Keratinocyte (primary cell): Measurements from ENCODE around the gene NFKBIL1. TPM values are rescaled to one million over a fixed set of nuclear protein-coding genes. Genes with fewer than 3 reads are reported as not detected.
"Not testable (repeated sequence)": the region's sequence is repeated elsewhere in the genome, so short reads cannot be mapped to it uniquely, and the experiment has no call there.

Experiments
- DNase-seq: peaks from one replicate; pipeline ENCODE4 v3.0.0-alpha.2; 2011; ENCODE audit warnings: low read depth, missing footprints, low spot score
- FAIRE-seq: peaks from 2 replicates; lab custom pipeline; 2011; peaks lifted over from hg19 to GRCh38; lab: Jason Lieb, UNC
- H2AFZ ChIP-seq: 2 replicates; pipeline ENCODE4 v1.6.0; 2012; ENCODE audit warnings: low read length, control low read depth, inconsistent platforms; ENCODE audit not compliant: control insufficient read depth
- H3K27ac ChIP-seq: 2 replicates; pipeline ENCODE4 v1.5.1; 2011; ENCODE audit warnings: low read length; ENCODE audit not compliant: control insufficient read depth, insufficient read depth
- H3K27me3 ChIP-seq: 3 replicates; pipeline ENCODE4 v1.6.0; 2011; ENCODE audit warnings: low read length; ENCODE audit not compliant: control insufficient read depth, insufficient read depth; ENCODE audit errors: extremely low read depth
- H3K36me3 ChIP-seq, 2 experiments: 2 replicates in 1 of 2; 3 replicates in 1 of 2; pipeline ENCODE4 v1.5.1; 2011; ENCODE audit warnings: low read length in 2 of 2, mild to moderate bottlenecking in 1 of 2; ENCODE audit not compliant: control insufficient read depth in 2 of 2, insufficient read depth in 2 of 2; ENCODE audit errors: extremely low read depth in 1 of 2
- H3K4me1 ChIP-seq: 3 replicates; pipeline ENCODE4 v1.5.1; 2011; ENCODE audit warnings: low read length; ENCODE audit not compliant: control insufficient read depth, insufficient read depth; ENCODE audit errors: extremely low read depth
- H3K4me2 ChIP-seq: 3 replicates; pipeline ENCODE4 v1.6.0; 2011; ENCODE audit warnings: low read depth, low read length; ENCODE audit not compliant: control insufficient read depth, insufficient read depth; ENCODE audit errors: extremely low read depth
- H3K4me3 ChIP-seq, 3 experiments: fragments of 200-600 bp in 1 of 3; sonication (generic) in 1 of 3; 2 replicates in 2 of 3; 3 replicates in 1 of 3; pipeline ENCODE4 v1.5.1; 2011 to 2016; ENCODE audit warnings: low read length in 3 of 3, mild to moderate bottlenecking in 3 of 3, control low read depth in 2 of 3, inconsistent platforms in 1 of 3, low read depth in 1 of 3, mixed read lengths in 1 of 3, mixed run types in 1 of 3, moderate library complexity in 1 of 3; ENCODE audit not compliant: control insufficient read depth in 2 of 3, insufficient read depth in 2 of 3; ENCODE audit errors: extremely low read depth in 1 of 3
- H3K79me2 ChIP-seq: 2 replicates; pipeline ENCODE4 v1.6.0; 2012; ENCODE audit warnings: low read length; ENCODE audit not compliant: control insufficient read depth, insufficient read depth
- H3K9ac ChIP-seq: 3 replicates; pipeline ENCODE4 v1.6.0; 2011; ENCODE audit warnings: low read length; ENCODE audit not compliant: control insufficient read depth, insufficient read depth; ENCODE audit errors: extremely low read depth
- H3K9me1 ChIP-seq: 3 replicates; pipeline ENCODE4 v1.6.0; 2011; ENCODE audit warnings: low read length; ENCODE audit not compliant: control insufficient read depth, insufficient read depth; ENCODE audit errors: extremely low read depth
- H3K9me3 ChIP-seq: 2 replicates; pipeline ENCODE4 v1.5.1; 2012; ENCODE audit warnings: low read depth, low read length; ENCODE audit not compliant: control insufficient read depth
- H4K20me1 ChIP-seq: 3 replicates; pipeline ENCODE4 v1.6.0; 2011; ENCODE audit warnings: low read length; ENCODE audit not compliant: control insufficient read depth, insufficient read depth; ENCODE audit errors: extremely low read depth
- CTCF ChIP-seq, 3 experiments: IDR thresholded peaks in 1 of 3; conservative IDR thresholded peaks in 1 of 3; optimal IDR thresholded peaks in 1 of 3; 2 replicates in 2 of 3; 3 replicates in 1 of 3; pipeline versions ENCODE3 to v1.5.1; 2011; ENCODE audit warnings: low read length in 3 of 3, mild to moderate bottlenecking in 3 of 3, moderate library complexity in 2 of 3, control low read depth in 1 of 3, inconsistent platforms in 1 of 3; ENCODE audit not compliant: insufficient read depth in 2 of 3; ENCODE audit errors: extremely low read depth in 1 of 3
- EZH2 ChIP-seq: IDR thresholded peaks from one replicate; pipeline ENCODE4 v1.6.1; 2012; ENCODE audit warnings: inconsistent platforms, mild to moderate bottlenecking, low read length, moderate library complexity
- dilution Hi-C: fragments of 300-500 bp; cut with MboI; formaldehyde crosslinking; loops from one replicate; pipeline ENCODE4 v1.7.0; 2020; ENCODE audit warnings: low sequenced_read_pairs; ENCODE audit not compliant: extremely low pct_ligation_motif_present
- polyA plus RNA-seq, 5 experiments: library from polyadenylated mRNA; depleted of rRNA in 3 of 5; stranded (reverse) in 3 of 5; stranded (forward) in 1 of 5; unstranded in 1 of 5; fragments of >200 nt; gene quantifications; 1 replicate in 1 of 5; 2 replicates in 3 of 5; 3 replicates in 1 of 5; pipeline versions ENCODE4 v1.2.1 to v1.2.3, GENCODE V29; 2011 to 2012; ENCODE audit warnings: missing spikeins in 2 of 5, low read depth in 1 of 5, low replicate concordance in 1 of 5

Gene NFKBIL1
- polyA plus RNA-seq, 1 donor (not counting 4 experiments of a cell fraction or from before 2014, with no cell fraction given): 4.8 TPM

GRCh38 chr6:31588871-31589650 is 41.7 kb downstream of the NFKBIL1 start:
- Histone ChIP-seq H3K4me1 (no peaks in the 10 kb centered on the region), H3K4me3 (no peak overlapping the region), H3K9ac (no peak overlapping the region), H3K36me3 (no peaks in the 10 kb centered on the region), H3K9me3 (no peaks in the 10 kb centered on the region), H4K20me1 (no peaks in the 10 kb centered on the region), H3K9me1 (no peaks in the 10 kb centered on the region), H3K4me2 (no peak overlapping the region), H2AFZ (no peak overlapping the region), H3K27ac (no peak overlapping the region), H3K27me3 (peaks cover 3% of the 10 kb centered on the region), H3K79me2 (no peaks in the 10 kb centered on the region)
- DNase-seq (no peak), FAIRE-seq (no peak)
- TF ChIP-seq EZH2: no peak
- TF ChIP-seq CTCF (optimal IDR thresholded peaks at IDR 0.05 in 1 of 3, IDR thresholded peaks at IDR 0.05 in 1 of 3, conservative IDR thresholded peaks at IDR 0.05 in 1 of 3; ENCODE audit: extremely low read depth in 1 of 3, insufficient read depth in 2 of 3, low read length in 3 of 3): no peak
- dilution Hi-C loops: no loop called here

- H3K9me1 ChIP-seq, H4K20me1 ChIP-seq, DNase-seq, H3K27me3 ChIP-seq, H3K27ac ChIP-seq, H3K4me1 ChIP-seq, FAIRE-seq, H3K36me3 ChIP-seq, dilution Hi-C loops, H3K79me2 ChIP-seq, H3K9me3 ChIP-seq, H3K4me2 ChIP-seq, H2AFZ ChIP-seq, H3K9ac ChIP-seq, H3K4me3 ChIP-seq: not testable (repeated sequence)
Measured at GRCh38 chr6:31590691-31591090, 43.3 kb downstream of the NFKBIL1 start.

- no peak for TF ChIP-seq CTCF (optimal IDR thresholded peaks at IDR 0.05 in 1 of 3, IDR thresholded peaks at IDR 0.05 in 1 of 3, conservative IDR thresholded peaks at IDR 0.05 in 1 of 3; ENCODE audit: extremely low read depth in 1 of 3, insufficient read depth in 2 of 3, low read length in 3 of 3)
- TF ChIP-seq EZH2: no peak
- Histone ChIP-seq H2AFZ (no peak overlapping the region), H3K4me1 (no peaks in the 10 kb centered on the region)
Measured at GRCh38 chr6:31592396-31592771, 45.0 kb downstream of the NFKBIL1 start.

More at GRCh38 chr6:31592396-31592771, 45.0 kb downstream of the NFKBIL1 start:
- H3K27ac ChIP-seq: no peak overlapping the region
- no peaks in the 10 kb centered on the region for H4K20me1 ChIP-seq
- H3K4me2 ChIP-seq: no peak overlapping the region
- peaks cover 3% of the 10 kb centered on the region for H3K27me3 ChIP-seq
- no peak for DNase-seq
- no peaks in the 10 kb centered on the region for H3K9me1 ChIP-seq
- no peak overlapping the region for H3K4me3 ChIP-seq
- H3K9ac ChIP-seq: no peak overlapping the region
- no peaks in the 10 kb centered on the region for H3K9me3 ChIP-seq
- no peaks in the 10 kb centered on the region for H3K36me3 ChIP-seq
- no peaks in the 10 kb centered on the region for H3K79me2 ChIP-seq
- no peak for FAIRE-seq
- dilution Hi-C loops: no loop called here
